HepG2 (cell line): ENCODE data around the gene PPP1R9A. TPM values are rescaled to one million over a fixed set of nuclear protein-coding genes. Genes with fewer than 3 reads are reported as not detected.
A peak's percentile ranks its signal among the peaks of the same experiment; 100 is the strongest.

Experiments
- CAMTA2 ChIP-seq: sonication (generic); formaldehyde crosslinking; IDR thresholded peaks from 2 replicates; pipeline ENCODE4 v1.4.0; 2020; ENCODE audit warnings: mild to moderate bottlenecking, missing genetic modification reagents, borderline replicate concordance
- CBFB ChIP-seq: sonication (generic); formaldehyde crosslinking; IDR thresholded peaks from 2 replicates; pipeline ENCODE4 v1.4.0; 2020; ENCODE audit warnings: missing genetic modification reagents
- CBX5 ChIP-seq: sonication (generic); formaldehyde crosslinking; IDR thresholded peaks from 2 replicates; pipeline ENCODE4 v1.4.0; 2020; ENCODE audit warnings: missing genetic modification reagents, borderline replicate concordance
- CEBPB ChIP-seq: IDR thresholded peaks from 2 replicates; pipeline ENCODE4 v1.6.1; 2011; ENCODE audit warnings: low read depth, low read length, improper control_type of control experiment, borderline replicate concordance
- CREB3 ChIP-seq: sonication (generic); formaldehyde crosslinking; IDR thresholded peaks from 2 replicates; pipeline ENCODE4 v1.5.0; 2020; ENCODE audit warnings: missing genetic modification reagents
- ERF ChIP-seq: IDR thresholded peaks from 2 replicates; pipeline ENCODE4 v1.6.1; 2018; ENCODE audit warnings: missing biosample characterization, missing genetic modification reagents
- GLMP ChIP-seq: sonication (generic); formaldehyde crosslinking; IDR thresholded peaks from 2 replicates; pipeline ENCODE4 v1.9.0; 2021; ENCODE audit warnings: missing genetic modification reagents, mild to moderate bottlenecking, borderline replicate concordance
- GTF3A ChIP-seq: sonication (generic); formaldehyde crosslinking; conservative IDR thresholded peaks from 2 replicates; pipeline ENCODE4 v1.4.0; 2020; ENCODE audit warnings: mild to moderate bottlenecking, missing genetic modification reagents
- HNF4A ChIP-seq: sonication (generic); formaldehyde crosslinking; IDR thresholded peaks from 2 replicates; pipeline ENCODE4 v1.4.0; 2020; ENCODE audit warnings: missing genetic modification reagents
- JUND ChIP-seq: sonication (generic); formaldehyde crosslinking; IDR thresholded peaks from 2 replicates; pipeline ENCODE4 v1.8.0; 2022; ENCODE audit warnings: mild to moderate bottlenecking, missing genetic modification reagents
- KLF11 ChIP-seq: IDR thresholded peaks from 2 replicates; pipeline ENCODE4 v1.6.1; 2016; ENCODE audit warnings: missing compliant biosample characterization
- KLF9 ChIP-seq: IDR thresholded peaks from 2 replicates; pipeline ENCODE4 v1.6.1; 2016; ENCODE audit warnings: low read depth
- MIER2 ChIP-seq: IDR thresholded peaks from 2 replicates; pipeline ENCODE4 v1.6.1; 2016; ENCODE audit warnings: missing biosample characterization, missing genetic modification reagents
- POGZ ChIP-seq: sonication (generic); formaldehyde crosslinking; IDR thresholded peaks from 2 replicates; pipeline ENCODE4 v1.4.0; 2020; ENCODE audit warnings: mild to moderate bottlenecking, missing genetic modification reagents
- SAP130 ChIP-seq: IDR thresholded peaks from 2 replicates; pipeline ENCODE4 v1.6.1; 2016; ENCODE audit warnings: low read depth
- SPEN ChIP-seq: sonication (generic); formaldehyde crosslinking; IDR thresholded peaks from 2 replicates; pipeline ENCODE4 v1.5.1; 2020; ENCODE audit warnings: low read depth, mild to moderate bottlenecking, missing genetic modification reagents
- SRSF4 ChIP-seq: fragments of 200-400 bp; formaldehyde crosslinking; IDR thresholded peaks from one replicate; pipeline ENCODE4 v1.6.1; 2018; ENCODE audit warnings: mild to moderate bottlenecking, low read depth, low read length, moderate library complexity; ENCODE audit not compliant: poor library complexity, severe bottlenecking
- TAF1 ChIP-seq: sonication (generic); formaldehyde crosslinking; IDR thresholded peaks from 2 replicates; pipeline ENCODE4 v1.4.0; 2020; ENCODE audit warnings: missing genetic modification reagents
- TBX2 ChIP-seq: sonication (generic); formaldehyde crosslinking; IDR thresholded peaks from 2 replicates; pipeline ENCODE4 v1.5.0; 2020; ENCODE audit warnings: missing genetic modification reagents, mild to moderate bottlenecking, borderline replicate concordance
- ZKSCAN5 ChIP-seq: sonication (generic); formaldehyde crosslinking; IDR thresholded peaks from 2 replicates; pipeline ENCODE4 v1.5.1; 2020; ENCODE audit warnings: mild to moderate bottlenecking, missing genetic modification reagents
- ZNF350 ChIP-seq: sonication (generic); formaldehyde crosslinking; IDR thresholded peaks from 2 replicates; pipeline ENCODE4 v1.4.0; 2020; ENCODE audit warnings: mild to moderate bottlenecking, low read depth, missing genetic modification reagents, borderline replicate concordance
- ZNF431 ChIP-seq: sonication (generic); formaldehyde crosslinking; IDR thresholded peaks from 2 replicates; pipeline ENCODE4 v1.9.0; 2022; ENCODE audit warnings: missing genetic modification reagents, low read depth, mild to moderate bottlenecking, borderline replicate concordance
- ZNF576 ChIP-seq: sonication (generic); formaldehyde crosslinking; IDR thresholded peaks from 2 replicates; pipeline ENCODE4 v1.4.0; 2020; ENCODE audit warnings: mild to moderate bottlenecking, missing genetic modification reagents
- ZNF737 ChIP-seq: sonication (generic); formaldehyde crosslinking; IDR thresholded peaks from 2 replicates; pipeline ENCODE4 v1.5.0; 2020; ENCODE audit warnings: missing genetic modification reagents, mild to moderate bottlenecking, borderline replicate concordance
- ZNF777 ChIP-seq: sonication (generic); formaldehyde crosslinking; IDR thresholded peaks from 2 replicates; pipeline ENCODE4 v1.4.0; 2020; ENCODE audit warnings: missing genetic modification reagents
- ZSCAN12 ChIP-seq: sonication (generic); formaldehyde crosslinking; IDR thresholded peaks from 2 replicates; pipeline ENCODE4 v1.9.0; 2021; ENCODE audit warnings: mild to moderate bottlenecking, missing genetic modification reagents
- polyA plus RNA-seq, 8 experiments: library from polyadenylated mRNA; depleted of rRNA in 3 of 8; stranded (reverse) in 7 of 8; unstranded in 1 of 8; fragments of >200 nt; fragmentation: Illumina TruSeq in 4 of 8; extraction: Trizol in 4 of 8; gene quantifications; 2 replicates each; pipeline versions ENCODE4 v1.2.1 to v1.2.3, GENCODE V29; 2011 to 2016; ENCODE audit warnings: low read depth in 4 of 8, missing spikeins in 1 of 8, mixed read lengths in 1 of 8; ENCODE audit not compliant: insufficient read depth in 1 of 8
- total RNA-seq, 5 experiments: library from RNA; depleted of rRNA; stranded (reverse); fragments of >200 nt; fragmentation: Illumina TruSeq; extraction: Trizol; gene quantifications; 2 replicates each; pipeline ENCODE4 v1.2.3, GENCODE V29; 2016; ENCODE audit warnings: low read depth in 1 of 5
- TF ChIP-seq, protein P1 (sequence below): sonication (generic); formaldehyde crosslinking; IDR thresholded peaks from 2 replicates; pipeline ENCODE4 v1.4.0; 2020; ENCODE audit warnings: missing genetic modification reagents

The PPP1R9A gene
- total and polyA plus RNA-seq, 2 of the 13 experiments (the other 11 are each of a cell fraction or from before 2014, with no cell fraction given) = 11.4 to 31.9 TPM

DNA sequence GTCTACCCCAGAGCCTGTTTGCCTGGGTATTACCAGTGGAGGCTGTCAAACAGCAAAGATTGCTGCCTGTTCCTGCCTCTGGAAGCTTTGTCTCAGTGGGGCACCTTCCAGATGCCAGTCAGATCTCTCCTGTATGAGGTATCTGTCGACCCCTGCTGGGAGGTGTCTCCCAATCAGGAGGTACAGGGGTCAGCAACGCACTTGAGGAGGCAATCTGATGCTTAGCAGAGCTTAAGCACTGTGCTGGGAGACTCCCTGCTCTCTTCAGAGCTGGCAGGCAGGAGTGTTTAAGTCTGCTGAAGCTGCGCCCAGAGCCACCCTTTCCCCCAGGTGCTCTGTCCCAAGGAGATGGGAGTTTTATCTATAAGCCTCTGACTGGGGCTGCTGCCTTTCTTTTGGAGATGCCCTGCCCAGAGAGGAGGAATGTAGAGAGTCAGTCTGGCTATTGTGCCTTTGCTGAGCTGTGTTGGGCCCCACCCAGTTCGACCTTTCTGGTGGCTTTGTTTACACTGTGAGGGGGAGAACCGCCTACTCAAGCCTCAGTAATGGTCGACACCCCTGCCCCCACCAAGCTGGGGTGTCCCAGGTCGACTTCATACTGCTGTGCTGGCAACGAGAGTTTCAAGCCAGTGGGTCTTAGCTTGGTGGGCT, 62.2 kb downstream of the PPP1R9A start (continued):
- TF ChIP-seq CBX5 (CRISPR knock-in tag) (no peak; the same call in 1 of the 2 replicates), CEBPB (no peak), SAP130 (CRISPR knock-in tag) (peak; percentile 41; the same call in 1 of the 2 replicates), SRSF4 (no peak), CREB3 (CRISPR knock-in tag) (no peak), GLMP (CRISPR knock-in tag) (no peak), HNF4A (peak; percentile 4; the same call in 1 of the 2 replicates), KLF11 (no peak), POGZ (peak; percentile 43; the same call in 1 of the 2 replicates), JUND (no peak), SPEN (CRISPR knock-in tag) (no peak), MIER2 (CRISPR knock-in tag) (no peak), TBX2 (no peak), CAMTA2 (CRISPR knock-in tag) (no peak), ZNF431 (CRISPR knock-in tag) (no peak), KLF9 (CRISPR knock-in tag) (no peak), ZNF737 (CRISPR knock-in tag) (no peak), ZSCAN12 (CRISPR knock-in tag) (no peak), GTF3A (CRISPR knock-in tag) (no peak), ZNF576 (CRISPR knock-in tag) (peak; percentile 95; the same call in 1 of the 2 replicates), ZNF350 (peak; percentile 23; the same call in 1 of the 2 replicates), ZKSCAN5 (CRISPR knock-in tag) (no peak), TAF1 (0 out of 2 replicates have a peak, but pooled peaks have one; percentile 4), ZNF777 (CRISPR knock-in tag) (no peak), ERF (CRISPR knock-in tag) (no peak), CBFB (no peak)
- TF ChIP-seq, protein P1, sequence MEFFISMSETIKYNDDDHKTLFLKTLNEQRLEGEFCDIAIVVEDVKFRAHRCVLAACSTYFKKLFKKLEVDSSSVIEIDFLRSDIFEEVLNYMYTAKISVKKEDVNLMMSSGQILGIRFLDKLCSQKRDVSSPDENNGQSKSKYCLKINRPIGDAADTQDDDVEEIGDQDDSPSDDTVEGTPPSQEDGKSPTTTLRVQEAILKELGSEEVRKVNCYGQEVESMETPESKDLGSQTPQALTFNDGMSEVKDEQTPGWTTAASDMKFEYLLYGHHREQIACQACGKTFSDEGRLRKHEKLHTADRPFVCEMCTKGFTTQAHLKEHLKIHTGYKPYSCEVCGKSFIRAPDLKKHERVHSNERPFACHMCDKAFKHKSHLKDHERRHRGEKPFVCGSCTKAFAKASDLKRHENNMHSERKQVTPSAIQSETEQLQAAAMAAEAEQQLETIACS (CRISPR knock-in tag) = no peak
